Testis (tissue), 3 donors: ENCODE data around the gene PDIA6. TPM values are rescaled to one million over a fixed set of nuclear protein-coding genes. Genes with fewer than 3 reads are reported as not detected.

Source experiments
- DNase-seq: peaks from one replicate; pipeline ENCODE4 v3.0.0-alpha.2; 2019
- H3K27ac ChIP-seq, 2 donors: fragments of 200-600 bp; sonication (generic); one replicate each; pipeline ENCODE4 v1.5.1; 2019
- H3K27me3 ChIP-seq: fragments of 200-600 bp; sonication (generic); one replicate; pipeline ENCODE4 v1.5.1; 2019
- H3K36me3 ChIP-seq: fragments of 200-600 bp; sonication (generic); one replicate; pipeline ENCODE4 v1.5.1; 2017; ENCODE audit warnings: low read depth; ENCODE audit errors: missing control alignments
- H3K4me1 ChIP-seq: fragments of 200-600 bp; sonication (generic); one replicate; pipeline ENCODE4 v1.5.1; 2019
- H3K4me3 ChIP-seq, 2 donors: fragments of 200-600 bp; sonication (generic); one replicate each; pipeline ENCODE4 v1.5.1; 2017 to 2019
- H3K9me3 ChIP-seq: fragments of 200-600 bp; sonication (generic); one replicate; pipeline ENCODE4 v1.5.1; 2017
- CTCF ChIP-seq, 3 experiments: fragments of 450-650 bp in 2 of 3; fragments of 200-600 bp in 1 of 3; sonication (generic) in 1 of 3; IDR thresholded peaks; one replicate each; pipeline ENCODE4 v1.5.1; 2016 to 2019; ENCODE audit warnings: antibody characterized with exemption in 3 of 3, mild to moderate bottlenecking in 2 of 3, moderate library complexity in 1 of 3
- POLR2A ChIP-seq: fragments of 450-650 bp; IDR thresholded peaks from one replicate; pipeline ENCODE4 v1.6.1; 2017; ENCODE audit warnings: antibody characterized with exemption, mild to moderate bottlenecking, moderate library complexity
- WGBS, 2 donors: methylation state at CpG; one replicate each; pipeline ENCODE4 v1.1.5; 2018; 5-methylcytosine and 5-hydroxymethylcytosine counted together
- intact Hi-C: fragments of 100-400 bp; cut with DNase I; formaldehyde crosslinking; loops from one replicate; pipeline ENCODE4 v1.15.1; 2023; ENCODE audit warnings: low total_unique reads
- polyA plus RNA-seq: library from polyadenylated mRNA; stranded (reverse); fragments of 350-450 nt; fragmentation: Illumina TruSeq; extraction: RNeasy Lipid Tissue Mini Kit (QIAGEN cat#74804); gene quantifications from one replicate; pipeline ENCODE4 v1.2.3, GENCODE V29; 2014; ENCODE audit warnings: low read depth, low replicate concordance; ENCODE audit not compliant: insufficient read depth
- total RNA-seq, 2 donors: library from RNA; depleted of rRNA; stranded (reverse); fragments of >200 nt; gene quantifications; one replicate each; pipeline ENCODE4 v1.2.3, GENCODE V29; 2016

PDIA6 gene
- total and polyA plus RNA-seq, 3 donors from 2014 or later, result 74.3 to 123 (median 78.4) TPM

DNA sequence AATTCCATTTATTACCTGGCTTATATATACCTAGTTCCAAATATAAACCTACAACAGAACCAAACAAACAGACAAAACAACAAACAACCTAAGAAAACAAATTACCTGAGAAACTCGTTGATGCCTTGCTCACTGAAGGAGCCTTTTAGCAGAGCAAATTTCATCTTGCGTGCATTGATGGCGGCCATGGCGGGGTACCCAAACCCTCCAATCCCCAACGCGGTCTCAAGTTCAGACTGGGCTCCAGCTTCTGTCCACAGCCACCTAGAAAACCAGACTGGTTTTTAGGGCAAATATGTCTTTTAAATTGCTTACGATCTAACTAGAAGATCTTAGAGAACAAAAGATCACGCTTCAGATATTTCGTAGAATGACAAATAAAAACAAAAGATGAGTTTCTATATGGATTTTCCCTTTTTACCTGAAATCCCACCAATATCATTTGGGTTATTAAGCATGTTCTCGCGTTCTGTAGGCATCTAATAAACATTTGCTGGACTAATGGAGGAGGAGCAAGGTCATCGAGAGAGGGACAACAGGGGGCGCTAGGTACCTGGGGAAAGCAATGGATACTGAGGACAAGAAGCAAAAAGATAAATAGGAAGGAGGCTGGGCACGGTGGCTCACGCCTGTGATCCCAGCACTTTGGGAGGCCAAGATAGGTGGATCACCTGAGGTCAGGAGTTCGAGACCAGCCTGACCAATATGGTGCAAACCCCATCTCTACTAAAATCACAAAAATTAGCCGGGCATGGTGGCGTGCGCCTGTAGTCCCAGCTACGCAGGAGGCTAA, 25.2 kb downstream of the PDIA6 start:
- H3K4me3 ChIP-seq, result no peak overlapping the region
- no peaks in the 10 kb centered on the region for H3K9me3 ChIP-seq
- H3K27ac ChIP-seq, result no peak overlapping the region
- no peaks in the 10 kb centered on the region for H3K27me3 ChIP-seq
- H3K36me3 ChIP-seq, result no peaks in the 10 kb centered on the region
- TF ChIP-seq CTCF (IDR thresholded peaks at IDR 0.05) (no peak), POLR2A (no peak)
- no peak for DNase-seq
- intact Hi-C loops, result no loop called here
- H3K4me1 ChIP-seq, result no peaks in the 10 kb centered on the region
- 89 to 90% methylated on average over 20 of the region's 20 CpGs for WGBS, 2 donors

- Histone ChIP-seq H3K4me1 (no peaks in the 10 kb centered on the region), H3K36me3 (no peaks in the 10 kb centered on the region), H3K27me3 (no peaks in the 10 kb centered on the region), H3K27ac (no peak overlapping the region), H3K4me3 (no peak overlapping the region), H3K9me3 (no peaks in the 10 kb centered on the region)
- intact Hi-C loops, result no loop called here
- 89 to 92% methylated on average over 12 of the region's 12 CpGs for WGBS, 2 donors
- no peak for TF ChIP-seq CTCF (IDR thresholded peaks at IDR 0.05)
- no peak for TF ChIP-seq POLR2A
- peak; percentile 4 for DNase-seq
These were observed 26.2 kb downstream of the PDIA6 start for GRCh38 chr2:10786240-10786982.

- DNase-seq, result peak; percentile 3
- H3K36me3 ChIP-seq, result no peaks in the 10 kb centered on the region
- no peak overlapping the region for H3K4me3 ChIP-seq
- 96 to 97% methylated on average over 5 of the region's 5 CpGs for WGBS, 2 donors
- H3K4me1 ChIP-seq, result no peaks in the 10 kb centered on the region
- intact Hi-C loops, result no loop called here
- no peak overlapping the region for H3K27ac ChIP-seq
- no peaks in the 10 kb centered on the region for H3K9me3 ChIP-seq
- TF ChIP-seq POLR2A (no peak), CTCF (IDR thresholded peaks at IDR 0.05) (no peak)
- H3K27me3 ChIP-seq, result no peaks in the 10 kb centered on the region
These were observed 27.3 kb downstream of the PDIA6 start for GRCh38 chr2:10785260-10785659.

GRCh38 chr2:10784719-10785118, 27.9 kb downstream of the PDIA6 start:
- H3K9me3 ChIP-seq, result no peaks in the 10 kb centered on the region
- H3K27me3 ChIP-seq, result no peaks in the 10 kb centered on the region
- TF ChIP-seq POLR2A, result no peak
- TF ChIP-seq CTCF (IDR thresholded peaks at IDR 0.05), result no peak
- WGBS, 2 donors, result 88 to 95% methylated on average over 9 of the region's 9 CpGs
- peak; percentile 10 for DNase-seq
- no peak overlapping the region for H3K27ac ChIP-seq
- no peaks in the 10 kb centered on the region for H3K36me3 ChIP-seq
- intact Hi-C loops, result no loop called here
- no peaks in the 10 kb centered on the region for H3K4me1 ChIP-seq
- H3K4me3 ChIP-seq, result no peak overlapping the region
